Measurements from ENCODE around the gene HIRIP3. TPM values are rescaled to one million over a fixed set of nuclear protein-coding genes. Genes with fewer than 3 reads are reported as not detected.

HIRIP3 gene
- total RNA-seq, 1 donor from 2014 or later = 14.2 TPM

- peak overlapping the region; percentile 96 for H3K4me3 Mint-ChIP-seq
- ATAC-seq (ENCODE audit: low read depth) = no peak
- no peak for DNase-seq
- ChIA-PET CTCF (interaction anchor here (1.5 to 1.9 kb wide), 3 partner anchors 13 to 1029 kb away, joined by 4 to 6 read pairs (median 4); partner anchors contain the start of gene TMEM219), POLR2A (interaction anchor here (0.6 to 3.5 kb wide), 10 partner anchors 12 to 168 kb away, joined by 3 to 67 read pairs (median 6); partner anchors contain the start of genes KCTD13, MAZ, PAGR1 and TBX6)
- peak overlapping the region; percentile 90 for H3K27ac Mint-ChIP-seq
- H3K4me1 Mint-ChIP-seq = peaks cover 39% of the 10 kb centered on the region
- TF ChIP-seq CTCF (IDR thresholded peaks at IDR 0.05) = no peak
- no peaks in the 10 kb centered on the region for H3K27me3 Mint-ChIP-seq
- no peaks in the 10 kb centered on the region for H3K9me3 Mint-ChIP-seq
- peaks cover 27% of the 10 kb centered on the region for H3K36me3 Mint-ChIP-seq (ENCODE audit: low read depth)
- intact Hi-C loops (cut with micrococcal nuclease) = no loop called here
Observed at GRCh38 chr16:29974291-29975133, 20.9 kb downstream of the HIRIP3 start.

GRCh38 chr16:29973384-29974246 lies 21.8 kb downstream of the HIRIP3 start, which contains the start of gene TAOK2:
Gene TAOK2 (plus strand): TSS chr16:29973868. CDS start chr16:29977773, 3,905 bp downstream.
- ChIA-PET POLR2A (interaction anchor here (0.5 to 3.5 kb wide), 18 partner anchors 11 to 1229 kb away, joined by 3 to 67 read pairs (median 4); partner anchors contain the start of genes ALDOA, HIRIP3, KCTD13 and MVP), CTCF (interaction anchor here (0.9 to 1.9 kb wide), 7 partner anchors 12 to 1028 kb away, joined by 3 to 7 read pairs (median 4); partner anchors contain the start of genes KCTD13, TBX6 and TMEM219)
- intact Hi-C loops (cut with micrococcal nuclease) = loop anchor here (1.0 kb wide), 5 partner anchors 11 to 153 kb away; partner anchors contain the start of genes CDIPT, HIRIP3, KCTD13 and MVP

GRCh38 chr16:29972992-29973383 lies 22.4 kb downstream of the HIRIP3 start:
- Mint-ChIP-seq H3K27me3 (no peaks in the 10 kb centered on the region), H3K9me3 (no peaks in the 10 kb centered on the region), H3K4me1 (peaks cover 39% of the 10 kb centered on the region), H3K36me3 (ENCODE audit: low read depth) (peaks cover 22% of the 10 kb centered on the region), H3K4me3 (peak overlapping the region; percentile 96), H3K27ac (peak overlapping the region; percentile 90)
- intact Hi-C loops (cut with micrococcal nuclease) = loop anchor here (1.0 kb wide), 5 partner anchors 11 to 153 kb away; partner anchors contain the start of genes CDIPT, HIRIP3, KCTD13 and MVP
- no peak for TF ChIP-seq CTCF (IDR thresholded peaks at IDR 0.05)
- ATAC-seq (ENCODE audit: low read depth) (no peak), DNase-seq (no peak)
- POLR2A ChIA-PET = interaction anchor here (0.7 to 3.5 kb wide), 14 partner anchors 11 to 1230 kb away, joined by 3 to 67 read pairs (median 5); partner anchors contain the start of genes ALDOA, HIRIP3, KCTD13 and MVP
- CTCF ChIA-PET = interaction anchor here (0.9 to 1.9 kb wide), 7 partner anchors 11 to 1028 kb away, joined by 3 to 7 read pairs (median 4); partner anchors contain the start of genes KCTD13, TBX6 and TMEM219

More at GRCh38 chr16:29973384-29974246, 21.8 kb downstream of the HIRIP3 start, which contains the start of gene TAOK2:
- peak within 1 kb of the TSS; percentile 90 for H3K27ac Mint-ChIP-seq
- H3K9me3 Mint-ChIP-seq = no peaks in the 10 kb centered on the region
- ATAC-seq (ENCODE audit: low read depth) (peak; percentile 99), DNase-seq (peak; percentile 95)
- H3K4me1 Mint-ChIP-seq = peaks cover 39% of the 10 kb centered on the region
- peak within 1 kb of the TSS; percentile 96 for H3K4me3 Mint-ChIP-seq
- no peak for TF ChIP-seq CTCF (IDR thresholded peaks at IDR 0.05)
- peaks cover 22% of the 10 kb centered on the region for H3K36me3 Mint-ChIP-seq (ENCODE audit: low read depth)
- no peaks in the 10 kb centered on the region for H3K27me3 Mint-ChIP-seq

GRCh38 chr16:29972500-29972899 lies 22.9 kb downstream of the HIRIP3 start:
- ATAC-seq (ENCODE audit: low read depth) (no peak), DNase-seq (no peak)
- H3K36me3 Mint-ChIP-seq (ENCODE audit: low read depth) = peaks cover 22% of the 10 kb centered on the region
- intact Hi-C loops (cut with micrococcal nuclease) = no loop called here
- CTCF ChIA-PET = interaction anchor here (1.4 to 1.9 kb wide), 3 partner anchors 46 to 1027 kb away, joined by 4 to 7 read pairs (median 4); partner anchors contain the start of gene KCTD13
- H3K4me3 Mint-ChIP-seq = peak overlapping the region; percentile 44
- H3K4me1 Mint-ChIP-seq = peaks cover 39% of the 10 kb centered on the region
- TF ChIP-seq CTCF (IDR thresholded peaks at IDR 0.05) = no peak
- POLR2A ChIA-PET = interaction anchor here (1.1 to 3.5 kb wide), 7 partner anchors 10 to 156 kb away, joined by 3 to 67 read pairs (median 5); partner anchors contain the start of genes HIRIP3, KCTD13, PAGR1 and TMEM219
- peak overlapping the region; percentile 90 for H3K27ac Mint-ChIP-seq
- H3K27me3 Mint-ChIP-seq = no peaks in the 10 kb centered on the region
- no peaks in the 10 kb centered on the region for H3K9me3 Mint-ChIP-seq

All from activated B cell treated with CpG ODN at 0.5 μM for 24 hours (primary cell).